ENCODE measurements around the gene ITGAV.
"Not testable (repeated sequence)": the region's sequence is repeated elsewhere in the genome, so short reads cannot be mapped to it uniquely, and the experiment has no call there.

ITGAV gene

DNA sequence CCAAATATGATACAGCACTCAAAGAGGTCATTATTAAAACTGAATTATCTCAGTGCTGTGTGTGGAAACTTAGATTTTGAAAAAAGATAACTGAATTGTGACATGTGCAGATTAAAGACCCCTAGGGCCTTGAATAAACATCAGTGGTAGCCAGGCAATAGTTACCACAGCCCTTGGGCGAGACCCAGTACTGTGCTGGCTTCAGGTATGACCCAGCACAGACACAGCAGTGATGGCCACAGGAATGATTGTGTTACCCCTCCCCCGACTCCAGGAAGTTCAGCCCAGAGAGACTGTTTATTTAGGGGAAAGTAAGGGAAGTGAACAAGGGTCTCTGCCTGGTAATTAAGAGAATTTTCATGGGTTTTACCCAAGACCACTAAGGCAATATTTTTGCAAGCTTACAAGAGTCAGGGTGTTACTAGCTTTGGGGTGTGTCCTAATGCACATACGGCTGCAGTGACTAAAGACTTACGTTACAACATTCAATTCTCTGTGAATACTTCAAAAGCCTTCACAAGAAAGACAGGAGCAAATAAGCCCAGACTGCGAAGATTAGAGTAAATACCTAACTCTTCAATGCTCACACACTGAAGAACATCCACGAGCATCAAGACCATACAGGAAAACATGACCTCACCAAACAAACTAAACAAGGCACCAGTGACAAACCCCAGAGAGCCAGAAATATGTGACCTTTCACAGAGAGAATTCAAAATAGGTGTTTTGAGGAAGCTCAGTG is 28.2 kb upstream of the ITGAV start:
- Histone ChIP-seq H3K36me3 (replicated peaks) (no peaks in the 10 kb centered on the region), H3K4me3 (no peak overlapping the region), H3K9me3 (no peaks in the 10 kb centered on the region), H3K27me3 (ENCODE audit: low read depth) (no peaks in the 10 kb centered on the region), H3K4me1 (no peaks in the 10 kb centered on the region)
- no peak for DNase-seq (ENCODE audit: low spot score in 2 of 2)
- in situ Hi-C loops (cut with MboI; ENCODE audit: low sequenced_read_pairs): no loop called here

DNA sequence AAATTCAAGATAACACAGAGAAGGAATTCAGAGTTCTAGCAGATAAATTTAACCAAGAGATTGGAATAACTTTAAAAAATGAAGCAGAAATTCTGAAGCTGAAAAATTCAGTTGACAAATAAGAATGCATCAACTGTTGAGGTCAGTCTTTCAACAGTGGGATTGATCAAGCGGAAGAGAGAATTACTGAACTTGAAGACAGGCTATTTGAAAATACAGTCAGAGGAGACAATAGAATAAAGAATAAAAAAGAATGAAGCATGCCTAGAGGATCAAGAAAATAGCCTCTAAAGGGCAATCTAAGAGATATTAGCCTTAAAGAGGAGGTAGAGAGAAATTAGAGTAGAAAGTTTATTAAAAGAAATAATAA is 27.7 kb upstream of the ITGAV start:
- Histone ChIP-seq H3K4me3 (no peak overlapping the region), H3K9me3 (no peaks in the 10 kb centered on the region), H3K4me1 (no peaks in the 10 kb centered on the region), H3K27me3 (ENCODE audit: low read depth) (no peaks in the 10 kb centered on the region), H3K36me3 (replicated peaks) (no peaks in the 10 kb centered on the region)
- DNase-seq (ENCODE audit: low spot score in 2 of 2): no peak
- in situ Hi-C loops (cut with MboI; ENCODE audit: low sequenced_read_pairs): no loop called here

DNA sequence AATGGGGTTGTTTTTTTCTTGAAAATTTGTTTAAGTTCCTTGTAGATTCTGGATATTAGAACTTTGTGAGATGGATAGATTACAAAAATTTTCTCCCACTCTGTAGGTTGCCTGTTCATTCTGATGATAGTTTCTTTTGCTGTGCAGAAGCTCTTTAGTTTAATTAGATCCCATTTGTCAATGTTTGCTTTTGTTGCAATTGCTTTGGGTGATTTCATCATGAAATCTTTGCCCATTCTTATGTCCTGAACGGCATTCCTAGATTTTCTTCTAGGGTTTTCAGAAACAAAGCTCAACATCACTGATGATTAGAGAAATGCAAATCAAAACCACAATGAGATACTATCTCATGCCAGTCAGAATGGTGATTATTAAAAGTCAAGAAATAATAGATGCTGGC is 21.3 kb upstream of the ITGAV start:
- DNase-seq (ENCODE audit: low spot score in 2 of 2); H3K9me3 ChIP-seq; H3K27me3 ChIP-seq (ENCODE audit: low read depth); in situ Hi-C loops (cut with MboI; ENCODE audit: low sequenced_read_pairs); H3K36me3 ChIP-seq (replicated peaks); H3K4me3 ChIP-seq: not testable (repeated sequence)
- H3K4me1 ChIP-seq: peaks cover 14% of the 10 kb centered on the region

DNA sequence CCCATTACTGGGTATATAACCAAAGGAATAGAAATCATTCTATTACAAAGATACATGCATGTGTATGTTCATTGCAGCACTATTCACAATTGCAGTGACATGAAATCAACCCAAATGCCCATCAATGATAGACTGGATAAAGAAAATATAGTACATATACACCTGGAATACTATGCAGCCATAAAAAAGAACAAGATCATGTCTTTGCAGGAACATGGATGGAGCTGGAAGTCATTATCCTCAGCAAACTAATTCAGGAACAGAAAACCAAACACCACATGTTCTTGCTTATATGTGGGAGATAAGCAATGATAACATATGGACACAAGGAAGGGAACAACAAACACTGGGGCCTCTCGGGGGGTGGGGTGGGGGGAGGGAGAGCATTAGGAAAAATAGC is 20.7 kb upstream of the ITGAV start:
- in situ Hi-C loops (cut with MboI; ENCODE audit: low sequenced_read_pairs); H3K27me3 ChIP-seq (ENCODE audit: low read depth); DNase-seq (ENCODE audit: low spot score in 2 of 2); H3K4me3 ChIP-seq; H3K9me3 ChIP-seq; H3K36me3 ChIP-seq (replicated peaks): not testable (repeated sequence)
- peaks cover 14% of the 10 kb centered on the region for H3K4me1 ChIP-seq

DNA sequence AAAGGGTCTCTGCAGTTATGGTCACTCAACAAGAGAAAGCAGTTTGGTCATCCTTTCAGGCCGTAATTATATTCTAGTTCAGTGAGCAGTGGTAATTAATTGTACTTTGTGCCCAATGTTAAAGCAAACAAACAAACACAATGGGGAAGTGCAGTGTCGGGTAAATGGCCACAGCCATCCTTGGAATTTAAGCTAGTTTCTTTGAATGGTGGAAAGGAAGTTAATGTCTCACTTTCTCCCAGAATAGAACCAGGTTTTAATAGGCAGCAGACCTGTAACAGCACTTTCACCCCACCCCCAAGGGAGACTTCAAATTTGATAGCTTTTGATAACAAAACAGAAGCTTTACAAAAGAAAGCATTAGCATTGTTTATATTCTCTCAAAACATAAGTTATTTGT is 20.0 kb upstream of the ITGAV start:
- DNase-seq (ENCODE audit: low spot score in 2 of 2): peak; percentile 63 to 67
- in situ Hi-C loops (cut with MboI; ENCODE audit: low sequenced_read_pairs): no loop called here
- H3K4me3 ChIP-seq: no peak overlapping the region

DNA sequence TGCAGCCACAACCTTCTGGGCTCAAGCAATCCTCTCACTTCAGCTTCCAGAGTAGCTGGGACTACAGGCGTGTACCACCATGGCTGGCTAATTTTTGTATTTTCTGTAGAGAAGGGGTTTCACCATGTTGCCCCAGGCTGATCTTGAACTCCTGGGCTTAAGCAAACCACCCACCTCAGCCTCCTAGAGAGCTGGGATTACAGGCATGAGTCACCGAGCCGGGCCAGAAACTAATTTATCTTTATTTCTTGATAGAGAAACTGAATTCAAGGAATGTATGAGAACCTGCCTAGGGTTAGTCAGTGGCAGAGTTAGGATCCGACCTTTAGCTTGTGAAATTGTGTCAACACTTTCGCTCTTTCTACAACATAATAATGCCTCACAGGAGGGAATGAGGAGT is 19.3 kb upstream of the ITGAV start:
- in situ Hi-C loops (cut with MboI; ENCODE audit: low sequenced_read_pairs): no loop called here
- Histone ChIP-seq H3K4me1 (peaks cover 14% of the 10 kb centered on the region), H3K9me3 (no peaks in the 10 kb centered on the region), H3K4me3 (no peak overlapping the region), H3K36me3 (replicated peaks) (no peaks in the 10 kb centered on the region), H3K27me3 (ENCODE audit: low read depth) (no peaks in the 10 kb centered on the region)
- peak; percentile 31 to 40 for DNase-seq (ENCODE audit: low spot score in 2 of 2)

More for the DNA sequence above, 20.0 kb upstream of the ITGAV start:
- Histone ChIP-seq H3K4me1 (peaks cover 14% of the 10 kb centered on the region), H3K9me3 (no peaks in the 10 kb centered on the region), H3K36me3 (replicated peaks) (no peaks in the 10 kb centered on the region), H3K27me3 (ENCODE audit: low read depth) (no peaks in the 10 kb centered on the region)

- H3K9me3 ChIP-seq: no peaks in the 10 kb centered on the region
- no peaks in the 10 kb centered on the region for H3K27me3 ChIP-seq (ENCODE audit: low read depth)
- no peak for DNase-seq (ENCODE audit: low spot score in 2 of 2)
- peaks cover 14% of the 10 kb centered on the region for H3K4me1 ChIP-seq
- H3K4me3 ChIP-seq: no peak overlapping the region
- in situ Hi-C loops (cut with MboI; ENCODE audit: low sequenced_read_pairs): no loop called here
- H3K36me3 ChIP-seq (replicated peaks): no peaks in the 10 kb centered on the region
These were observed 17.2 kb upstream of the ITGAV start for GRCh38 chr2:186572705-186573104.

GRCh38 chr2:186573531-186573930 is 16.3 kb upstream of the ITGAV start:
- no peak for DNase-seq (ENCODE audit: low spot score in 2 of 2)
- Histone ChIP-seq H3K27me3 (ENCODE audit: low read depth) (no peaks in the 10 kb centered on the region), H3K4me1 (peaks cover 14% of the 10 kb centered on the region), H3K4me3 (no peak overlapping the region), H3K36me3 (replicated peaks) (no peaks in the 10 kb centered on the region), H3K9me3 (no peaks in the 10 kb centered on the region)
- in situ Hi-C loops (cut with MboI; ENCODE audit: low sequenced_read_pairs): no loop called here

DNA sequence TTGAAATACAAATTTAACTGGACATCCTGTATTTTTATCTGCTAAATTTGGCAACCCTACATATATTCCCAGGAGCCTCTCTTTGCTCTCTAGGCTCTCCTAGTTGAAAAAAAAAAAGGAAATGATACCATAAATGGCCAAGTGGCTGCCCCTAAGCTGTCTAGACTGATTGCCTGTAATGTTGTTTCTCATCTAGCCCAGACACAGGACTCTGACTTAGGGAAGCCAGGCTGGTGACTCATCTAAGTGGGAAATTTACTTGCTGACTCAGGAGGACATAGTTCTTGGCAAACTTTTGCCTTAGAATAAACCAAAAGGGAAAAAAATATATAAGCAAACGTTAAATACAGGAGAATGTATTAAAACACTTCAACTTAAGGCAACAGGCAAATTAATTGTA is 14.6 kb upstream of the ITGAV start:
- in situ Hi-C loops (cut with MboI; ENCODE audit: low sequenced_read_pairs): no loop called here
- no peak for DNase-seq (ENCODE audit: low spot score in 2 of 2)

GRCh38 chr2:186575856-186576255 is 14.0 kb upstream of the ITGAV start:
- Histone ChIP-seq H3K4me1 (peaks cover 4% of the 10 kb centered on the region), H3K4me3 (no peak overlapping the region), H3K9me3 (no peaks in the 10 kb centered on the region), H3K27me3 (ENCODE audit: low read depth) (no peaks in the 10 kb centered on the region), H3K36me3 (replicated peaks) (no peaks in the 10 kb centered on the region)
- in situ Hi-C loops (cut with MboI; ENCODE audit: low sequenced_read_pairs): no loop called here
- no peak for DNase-seq (ENCODE audit: low spot score in 2 of 2)

More for the DNA sequence above, 14.6 kb upstream of the ITGAV start:
- H3K36me3 ChIP-seq (replicated peaks): no peaks in the 10 kb centered on the region
- H3K27me3 ChIP-seq (ENCODE audit: low read depth): no peaks in the 10 kb centered on the region
- H3K4me1 ChIP-seq: peaks cover 9% of the 10 kb centered on the region
- H3K9me3 ChIP-seq: no peaks in the 10 kb centered on the region
- H3K4me3 ChIP-seq: no peak overlapping the region

- H3K4me3 ChIP-seq: no peak overlapping the region
- H3K36me3 ChIP-seq (replicated peaks): no peaks in the 10 kb centered on the region
- no peaks in the 10 kb centered on the region for H3K27me3 ChIP-seq (ENCODE audit: low read depth)
- no peaks in the 10 kb centered on the region for H3K9me3 ChIP-seq
- in situ Hi-C loops (cut with MboI; ENCODE audit: low sequenced_read_pairs): no loop called here
- no peaks in the 10 kb centered on the region for H3K4me1 ChIP-seq
- no peak for DNase-seq (ENCODE audit: low spot score in 2 of 2)
These were observed 13.2 kb upstream of the ITGAV start for GRCh38 chr2:186576614-186577013.

GRCh38 chr2:186582698-186583097 is 7.2 kb upstream of the ITGAV start:
- no peak overlapping the region for H3K4me3 ChIP-seq
- H3K27me3 ChIP-seq (ENCODE audit: low read depth): no peaks in the 10 kb centered on the region
- H3K36me3 ChIP-seq (replicated peaks): no peaks in the 10 kb centered on the region
- in situ Hi-C loops (cut with MboI; ENCODE audit: low sequenced_read_pairs): no loop called here
- no peaks in the 10 kb centered on the region for H3K9me3 ChIP-seq
- no peak for DNase-seq (ENCODE audit: low spot score in 2 of 2)
- no peaks in the 10 kb centered on the region for H3K4me1 ChIP-seq

GRCh38 chr2:186584053-186584452 is 5.8 kb upstream of the ITGAV start:
- Histone ChIP-seq H3K9me3 (no peaks in the 10 kb centered on the region), H3K4me3 (no peak overlapping the region), H3K36me3 (replicated peaks) (no peaks in the 10 kb centered on the region), H3K4me1 (peaks cover 2% of the 10 kb centered on the region), H3K27me3 (ENCODE audit: low read depth) (no peaks in the 10 kb centered on the region)
- no peak for DNase-seq (ENCODE audit: low spot score in 2 of 2)
- in situ Hi-C loops (cut with MboI; ENCODE audit: low sequenced_read_pairs): no loop called here

- in situ Hi-C loops (cut with MboI; ENCODE audit: low sequenced_read_pairs): no loop called here
- no peak for DNase-seq (ENCODE audit: low spot score in 2 of 2)
- H3K4me3 ChIP-seq: no peak overlapping the region
These were observed 1.4 kb upstream of the ITGAV start for GRCh38 chr2:186588421-186588820.

More at GRCh38 chr2:186588421-186588820, 1.4 kb upstream of the ITGAV start:
- peaks cover 13% of the 10 kb centered on the region for H3K4me1 ChIP-seq
- H3K36me3 ChIP-seq (replicated peaks): no peaks in the 10 kb centered on the region
- no peaks in the 10 kb centered on the region for H3K27me3 ChIP-seq (ENCODE audit: low read depth)
- no peaks in the 10 kb centered on the region for H3K9me3 ChIP-seq

Data from HAP-1 (cell line).